Panc1 (cell line): ENCODE measurements around the gene TOR2A. TPM values are rescaled to one million over a fixed set of nuclear protein-coding genes. Genes with fewer than 3 reads are reported as not detected.

Source experiments
- ATAC-seq: fragments of 200-7000 bp; cut with Tn5 transposase; 2 replicates; pipeline ENCODE4 v1.9.1; 2020; ENCODE audit warnings: mild to moderate bottlenecking, moderate library complexity
- BruUV-seq: library from RNA; stranded (reverse); fragments of 400-500 nt; replicated peaks from 2 replicates; lab custom pipeline; 2021; lab: Mats Ljungman, UMichigan
- CTCF ChIA-PET: fragments of 300-600 bp; sonication (Branson Sonifier 250); formaldehyde crosslinking; loops from one replicate; lab custom pipeline; 2022; ENCODE audit warnings: antibody characterized with exemption; lab: Charles Lee
- POLR2A ChIA-PET: fragments of 300-600 bp; sonication (Branson Sonifier 250); formaldehyde crosslinking; loops from one replicate; lab custom pipeline; 2022; ENCODE audit warnings: antibody characterized with exemption; lab: Charles Lee
- DNase-seq: peaks from one replicate; pipeline ENCODE4 v3.0.0-alpha.2; 2010; ENCODE audit warnings: low read depth, low spot score
- H3K27ac ChIP-seq: 2 replicates; pipeline ENCODE4 v1.5.1; 2011; ENCODE audit warnings: mild to moderate bottlenecking, low read length, inconsistent platforms
- H3K27me3 ChIP-seq: fragments of 200-500 bp; sonication (Bioruptor generic); 2 replicates; pipeline ENCODE4 v1.6.0; 2014; ENCODE audit warnings: low read length, inconsistent platforms; ENCODE audit not compliant: control insufficient read depth, insufficient read depth
- H3K36me3 ChIP-seq: fragments of 200-500 bp; sonication (Bioruptor generic); 2 replicates; pipeline ENCODE4 v1.5.1; 2014; ENCODE audit warnings: inconsistent platforms, mild to moderate bottlenecking, low read length, moderate library complexity; ENCODE audit not compliant: control insufficient read depth, insufficient read depth
- H3K4me1 ChIP-seq: 2 replicates; pipeline ENCODE4 v1.5.1; 2011; ENCODE audit warnings: inconsistent platforms, mild to moderate bottlenecking, low read length, moderate library complexity; ENCODE audit not compliant: control insufficient read depth, insufficient read depth
- H3K4me3 ChIP-seq, 2 experiments: 2 replicates each; pipeline ENCODE4 v1.5.1; 2011 to 2012; ENCODE audit warnings: low read depth in 2 of 2, low read length in 2 of 2, mild to moderate bottlenecking in 2 of 2, inconsistent platforms in 1 of 2, moderate library complexity in 1 of 2
- H3K9me3 ChIP-seq: fragments of 200-500 bp; sonication (Bioruptor generic); 2 replicates; pipeline ENCODE4 v1.5.1; 2014; ENCODE audit warnings: low read depth, mild to moderate bottlenecking, inconsistent platforms, low read length, moderate library complexity; ENCODE audit not compliant: control insufficient read depth, insufficient read depth
- POLR2AphosphoS5 ChIP-seq: IDR thresholded peaks from 2 replicates; pipeline ENCODE4 v1.6.1; 2012; ENCODE audit warnings: mild to moderate bottlenecking, low read depth, low read length, moderate library complexity
- SIN3A ChIP-seq: IDR thresholded peaks from 2 replicates; pipeline ENCODE4 v1.6.1; 2012; ENCODE audit warnings: low read depth, mild to moderate bottlenecking, low read length, moderate library complexity, borderline replicate concordance; ENCODE audit not compliant: insufficient read depth
- TCF7L2 ChIP-seq: IDR thresholded peaks from 2 replicates; pipeline ENCODE4 v1.6.1; 2011; ENCODE audit warnings: mild to moderate bottlenecking, low read depth, low read length, inconsistent platforms
- in situ Hi-C: cut with HindIII; loops from 2 replicates; pipeline ENCODE4 v1.10.0; 2016; ENCODE audit warnings: low sequenced_read_pairs, low pct_unique_long_range_greater_than_20kb
- intact Hi-C: fragments of 100-400 bp; cut with micrococcal nuclease; formaldehyde crosslinking; loops from one replicate; pipeline ENCODE4 v1.10.0; 2022; ENCODE audit not compliant: unreplicated experiment
- total RNA-seq: library from RNA; stranded (reverse); gene quantifications from one replicate; pipeline ENCODE4 v1.2.1, GENCODE V29; 2021; ENCODE audit not compliant: unreplicated experiment
- TF ChIP-seq, protein P1 (sequence below): fragments of 450-650 bp; IDR thresholded peaks from 2 replicates; pipeline ENCODE4 v1.5.1; 2017; ENCODE audit warnings: mild to moderate bottlenecking
- TF ChIP-seq, protein P2 (sequence below), 2 experiments: IDR thresholded peaks; 2 replicates each; pipeline ENCODE4 v1.6.1; 2011 to 2012; ENCODE audit warnings: low read depth in 2 of 2, control low read depth in 1 of 2, low read length in 1 of 2, mild to moderate bottlenecking in 1 of 2, moderate library complexity in 1 of 2; ENCODE audit not compliant: insufficient read depth in 1 of 2

Gene TOR2A
- total RNA-seq, 1 experiment from 2014 or later, result 8.2 TPM

DNA sequence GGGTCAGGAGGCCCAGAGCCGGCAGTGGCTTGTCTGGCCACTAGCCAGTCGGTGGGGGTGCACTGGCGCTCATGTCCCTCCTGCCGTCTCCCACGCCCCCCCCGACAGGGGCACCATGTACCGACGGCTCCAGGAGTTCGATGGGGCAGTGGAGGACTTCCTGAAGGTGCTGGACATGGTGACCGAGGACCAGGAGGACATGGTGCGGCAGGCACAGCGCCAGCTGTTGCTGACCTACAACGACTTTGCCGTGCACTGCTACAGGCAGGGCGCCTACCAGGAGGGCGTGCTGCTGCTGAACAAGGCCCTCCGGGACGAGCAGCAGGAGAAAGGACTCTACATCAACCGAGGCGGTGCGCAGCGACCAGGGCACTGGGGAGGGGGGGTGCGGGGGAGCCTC, 11.1 kb downstream of the TOR2A start:
- no peak overlapping the region for H3K4me3 ChIP-seq
- TF ChIP-seq POLR2AphosphoS5, result no peak
- no peak for TF ChIP-seq SIN3A
- TF ChIP-seq TCF7L2, result no peak
- TF ChIP-seq, protein P1, sequence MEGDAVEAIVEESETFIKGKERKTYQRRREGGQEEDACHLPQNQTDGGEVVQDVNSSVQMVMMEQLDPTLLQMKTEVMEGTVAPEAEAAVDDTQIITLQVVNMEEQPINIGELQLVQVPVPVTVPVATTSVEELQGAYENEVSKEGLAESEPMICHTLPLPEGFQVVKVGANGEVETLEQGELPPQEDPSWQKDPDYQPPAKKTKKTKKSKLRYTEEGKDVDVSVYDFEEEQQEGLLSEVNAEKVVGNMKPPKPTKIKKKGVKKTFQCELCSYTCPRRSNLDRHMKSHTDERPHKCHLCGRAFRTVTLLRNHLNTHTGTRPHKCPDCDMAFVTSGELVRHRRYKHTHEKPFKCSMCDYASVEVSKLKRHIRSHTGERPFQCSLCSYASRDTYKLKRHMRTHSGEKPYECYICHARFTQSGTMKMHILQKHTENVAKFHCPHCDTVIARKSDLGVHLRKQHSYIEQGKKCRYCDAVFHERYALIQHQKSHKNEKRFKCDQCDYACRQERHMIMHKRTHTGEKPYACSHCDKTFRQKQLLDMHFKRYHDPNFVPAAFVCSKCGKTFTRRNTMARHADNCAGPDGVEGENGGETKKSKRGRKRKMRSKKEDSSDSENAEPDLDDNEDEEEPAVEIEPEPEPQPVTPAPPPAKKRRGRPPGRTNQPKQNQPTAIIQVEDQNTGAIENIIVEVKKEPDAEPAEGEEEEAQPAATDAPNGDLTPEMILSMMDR, result no peak
- TF ChIP-seq, protein P2, sequence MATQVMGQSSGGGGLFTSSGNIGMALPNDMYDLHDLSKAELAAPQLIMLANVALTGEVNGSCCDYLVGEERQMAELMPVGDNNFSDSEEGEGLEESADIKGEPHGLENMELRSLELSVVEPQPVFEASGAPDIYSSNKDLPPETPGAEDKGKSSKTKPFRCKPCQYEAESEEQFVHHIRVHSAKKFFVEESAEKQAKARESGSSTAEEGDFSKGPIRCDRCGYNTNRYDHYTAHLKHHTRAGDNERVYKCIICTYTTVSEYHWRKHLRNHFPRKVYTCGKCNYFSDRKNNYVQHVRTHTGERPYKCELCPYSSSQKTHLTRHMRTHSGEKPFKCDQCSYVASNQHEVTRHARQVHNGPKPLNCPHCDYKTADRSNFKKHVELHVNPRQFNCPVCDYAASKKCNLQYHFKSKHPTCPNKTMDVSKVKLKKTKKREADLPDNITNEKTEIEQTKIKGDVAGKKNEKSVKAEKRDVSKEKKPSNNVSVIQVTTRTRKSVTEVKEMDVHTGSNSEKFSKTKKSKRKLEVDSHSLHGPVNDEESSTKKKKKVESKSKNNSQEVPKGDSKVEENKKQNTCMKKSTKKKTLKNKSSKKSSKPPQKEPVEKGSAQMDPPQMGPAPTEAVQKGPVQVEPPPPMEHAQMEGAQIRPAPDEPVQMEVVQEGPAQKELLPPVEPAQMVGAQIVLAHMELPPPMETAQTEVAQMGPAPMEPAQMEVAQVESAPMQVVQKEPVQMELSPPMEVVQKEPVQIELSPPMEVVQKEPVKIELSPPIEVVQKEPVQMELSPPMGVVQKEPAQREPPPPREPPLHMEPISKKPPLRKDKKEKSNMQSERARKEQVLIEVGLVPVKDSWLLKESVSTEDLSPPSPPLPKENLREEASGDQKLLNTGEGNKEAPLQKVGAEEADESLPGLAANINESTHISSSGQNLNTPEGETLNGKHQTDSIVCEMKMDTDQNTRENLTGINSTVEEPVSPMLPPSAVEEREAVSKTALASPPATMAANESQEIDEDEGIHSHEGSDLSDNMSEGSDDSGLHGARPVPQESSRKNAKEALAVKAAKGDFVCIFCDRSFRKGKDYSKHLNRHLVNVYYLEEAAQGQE (IDR thresholded peaks at IDR 0.05; ENCODE audit: insufficient read depth in 1 of 2, low read depth in 2 of 2, low read length in 1 of 2), result no peak
- no peak overlapping the region for H3K27ac ChIP-seq
- no peaks in the 10 kb centered on the region for H3K36me3 ChIP-seq
- POLR2A ChIA-PET, result no interaction called here
- H3K4me1 ChIP-seq, result peaks cover 3% of the 10 kb centered on the region; the same call in 1 of the 2 replicates
- H3K9me3 ChIP-seq, result no peaks in the 10 kb centered on the region
- intact Hi-C loops, result no loop called here
- no peaks in the 10 kb centered on the region for H3K27me3 ChIP-seq
- no TSS peak for BruUV-seq
- DNase-seq, result no peak
- no peak for ATAC-seq
- in situ Hi-C loops, result no loop called here
- CTCF ChIA-PET, result interaction anchor here (0.6 kb wide), 1 partner anchor 272 kb away, joined by 3 read pairs; no protein-coding TSS in a partner anchor

DNA sequence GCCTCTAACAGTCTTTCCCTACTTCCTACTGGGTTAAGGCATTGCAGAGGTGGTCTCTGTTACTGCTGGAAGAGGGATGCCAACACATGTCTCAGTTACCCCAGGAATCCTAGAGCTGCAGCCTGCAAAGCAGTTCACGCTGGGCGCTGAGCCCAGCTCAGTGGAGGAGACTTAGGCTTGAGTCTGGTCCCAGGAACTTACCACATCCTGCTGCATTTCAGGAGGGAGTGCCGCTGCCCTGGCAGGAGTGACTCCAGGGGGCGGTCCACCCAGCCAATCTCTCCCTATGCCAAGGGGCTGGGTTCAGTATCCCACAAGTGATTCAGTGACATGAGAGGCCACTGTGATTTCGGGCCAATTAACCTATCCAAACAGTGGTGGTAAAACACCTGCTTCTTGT, 11.7 kb downstream of the TOR2A start:
- TF ChIP-seq, protein P1, result no peak
- TF ChIP-seq, protein P2 (IDR thresholded peaks at IDR 0.05; ENCODE audit: insufficient read depth in 1 of 2, low read depth in 2 of 2, low read length in 1 of 2), result no peak
- TF ChIP-seq SIN3A (no peak), POLR2AphosphoS5 (no peak)
- no TSS peak for BruUV-seq
- H3K36me3 ChIP-seq, result no peaks in the 10 kb centered on the region
- H3K4me1 ChIP-seq, result peaks cover 3% of the 10 kb centered on the region; the same call in 1 of the 2 replicates
- no peak for ATAC-seq
- intact Hi-C loops, result no loop called here
- H3K27me3 ChIP-seq, result no peaks in the 10 kb centered on the region
- H3K9me3 ChIP-seq, result no peaks in the 10 kb centered on the region
- in situ Hi-C loops, result no loop called here
- ChIA-PET POLR2A (no interaction called here), CTCF (interaction anchor here (0.6 kb wide), 1 partner anchor 271 kb away, joined by 3 read pairs; no protein-coding TSS in a partner anchor)
- DNase-seq, result no peak
- no peak overlapping the region for H3K4me3 ChIP-seq
- no peak overlapping the region for H3K27ac ChIP-seq
